Measurements from ENCODE around the gene MAP3K10. TPM values are rescaled to one million over a fixed set of nuclear protein-coding genes. Genes with fewer than 3 reads are reported as not detected.

The MAP3K10 gene
- total and polyA plus RNA-seq, 12 donors = 10.8 to 31.2 (median 15.8) TPM

- intact Hi-C loops (cut with DNase I) = loop anchor here in 1 of 10 donors (10.0 kb wide), 1 partner anchor 431 kb away; no protein-coding TSS in a partner anchor
- no peak for DNase-seq
- H3K27me3 ChIP-seq = peaks cover 5 to 68% (median 39%) of the 10 kb centered on the region in 7 donors
- H3K9me3 ChIP-seq = no peaks in the 10 kb centered on the region
- H3K4me1 ChIP-seq = peaks cover 10 to 31% (median 15%) of the 10 kb centered on the region in 9 donors
- no peak for ATAC-seq
- H3K4me3 ChIP-seq = peak overlapping the region in 9 of 10 donors; percentile 14 to 55 (median 37)
- WGBS, 2 donors = 26 to 29% methylated on average over 21 of the region's 21 CpGs
- H3K27ac ChIP-seq = no peak overlapping the region
- TF ChIP-seq CTCF (IDR thresholded peaks at IDR 0.05) = no peak
- H3K36me3 ChIP-seq = no peaks in the 10 kb centered on the region
These were observed 34.4 kb downstream of the MAP3K10 start for GRCh38 chr19:40225440-40226305.

- intact Hi-C loops (cut with DNase I) = loop anchor here in 1 of 10 donors (10.0 kb wide), 1 partner anchor 434 kb away; no protein-coding TSS in a partner anchor
These were observed 37.1 kb downstream of the MAP3K10 start for GRCh38 chr19:40228346-40228745.

GRCh38 chr19:40228863-40229262 lies 37.6 kb downstream of the MAP3K10 start:
- Histone ChIP-seq H3K4me3 (no peak overlapping the region), H3K27me3 (peaks cover 5 to 42% (median 27%) of the 10 kb centered on the region in 7 donors), H3K9me3 (no peaks in the 10 kb centered on the region), H3K4me1 (peaks cover 16 to 42% (median 30%) of the 10 kb centered on the region in 9 donors), H3K27ac (no peak overlapping the region), H3K36me3 (peaks cover 0 to 14% (median 0%) of the 10 kb centered on the region in 9 donors)
- DNase-seq (no peak), ATAC-seq (no peak)
- intact Hi-C loops (cut with DNase I) = loop anchor here in 1 of 10 donors (10.0 kb wide), 1 partner anchor 434 kb away; no protein-coding TSS in a partner anchor
- whole genome bisulfite sequencing, 2 donors = 88 to 90% methylated on average over 5 of the region's 5 CpGs
- no peak for TF ChIP-seq CTCF (IDR thresholded peaks at IDR 0.05)

More at GRCh38 chr19:40228346-40228745, 37.1 kb downstream of the MAP3K10 start:
- Histone ChIP-seq H3K36me3 (peaks cover 0 to 9% (median 0%) of the 10 kb centered on the region in 9 donors), H3K9me3 (no peaks in the 10 kb centered on the region), H3K4me1 (peaks cover 16 to 48% (median 30%) of the 10 kb centered on the region in 9 donors), H3K27me3 (peaks cover 5 to 47% (median 31%) of the 10 kb centered on the region in 7 donors), H3K27ac (no peak overlapping the region), H3K4me3 (no peak overlapping the region)
- WGBS, 2 donors = 45 to 55% methylated on average over 10 of the region's 10 CpGs
- no peak for ATAC-seq
- no peak for TF ChIP-seq CTCF (IDR thresholded peaks at IDR 0.05)
- DNase-seq = no peak

- Histone ChIP-seq H3K4me1 (peaks cover 16 to 41% (median 30%) of the 10 kb centered on the region in 9 donors), H3K27me3 (peaks cover 5 to 36% (median 21%) of the 10 kb centered on the region in 7 donors), H3K27ac (no peak overlapping the region), H3K9me3 (no peaks in the 10 kb centered on the region), H3K4me3 (no peak overlapping the region), H3K36me3 (peaks cover 0 to 20% (median 0%) of the 10 kb centered on the region in 9 donors)
- 42 to 50% methylated on average over 3 of the region's 3 CpGs for WGBS, 2 donors
- TF ChIP-seq CTCF (IDR thresholded peaks at IDR 0.05) = no peak
- intact Hi-C loops (cut with DNase I) = loop anchor here in 1 of 10 donors (10.0 kb wide), 1 partner anchor 435 kb away; no protein-coding TSS in a partner anchor
- no peak for ATAC-seq
- DNase-seq = no peak
These were observed 38.3 kb downstream of the MAP3K10 start for GRCh38 chr19:40229484-40229883.
